Progenitor cell of endocrine pancreas (in vitro differentiated cells): ENCODE measurements around the gene UNCX. TPM values are rescaled to one million over a fixed set of nuclear protein-coding genes. Genes with fewer than 3 reads are reported as not detected.

ENCODE experiments used
- DNase-seq: peaks from one replicate; pipeline ENCODE4 v3.0.0; 2021; ENCODE audit warnings: low spot score; ENCODE audit not compliant: unreplicated experiment
- H3K27ac Mint-ChIP-seq: 2 replicates; pipeline ENCODE4 v1.8.0; 2021; ENCODE audit warnings: mild to moderate bottlenecking, moderate library complexity, mixed read lengths
- H3K27me3 Mint-ChIP-seq: 2 replicates; pipeline ENCODE4 v1.8.0; 2021; ENCODE audit warnings: mixed read lengths
- H3K36me3 Mint-ChIP-seq: 2 replicates; pipeline ENCODE4 v1.8.0; 2022; ENCODE audit warnings: mixed read lengths; ENCODE audit not compliant: insufficient read depth
- H3K4me1 Mint-ChIP-seq: 2 replicates; pipeline ENCODE4 v1.8.0; 2021; ENCODE audit warnings: low read depth, mixed read lengths
- H3K4me3 Mint-ChIP-seq: 2 replicates; pipeline ENCODE4 v1.8.0; 2021; ENCODE audit warnings: low read depth, mild to moderate bottlenecking, moderate library complexity, mixed read lengths
- H3K9me3 Mint-ChIP-seq: 2 replicates; pipeline ENCODE4 v1.8.0; 2021; ENCODE audit warnings: low read depth, mixed read lengths
- CTCF ChIP-seq: fragments of 200-600 bp; sonication (generic); IDR thresholded peaks from one replicate; pipeline ENCODE4 v1.5.0; 2021; ENCODE audit warnings: antibody characterized with exemption, mild to moderate bottlenecking; ENCODE audit not compliant: unreplicated experiment
- total RNA-seq: library from RNA; stranded (reverse); gene quantifications from 2 replicates; pipeline ENCODE4 v1.2.1, GENCODE V29; 2021

UNCX gene
- total RNA-seq, 1 donor from 2014 or later = not detected

- no peak for DNase-seq
- Mint-ChIP-seq H3K27me3 (peaks cover 76% of the 10 kb centered on the region), H3K4me1 (peaks cover 4% of the 10 kb centered on the region), H3K4me3 (no peak overlapping the region), H3K9me3 (no peaks in the 10 kb centered on the region), H3K36me3 (no peaks in the 10 kb centered on the region), H3K27ac (no peak overlapping the region)
- no peak for TF ChIP-seq CTCF
Observed at GRCh38 chr7:1242606-1243289, 10.1 kb downstream of the UNCX start.

- Mint-ChIP-seq H3K4me1 (peaks cover 8% of the 10 kb centered on the region), H3K27ac (no peak overlapping the region), H3K4me3 (no peak overlapping the region), H3K27me3 (peaks cover 77% of the 10 kb centered on the region), H3K9me3 (no peaks in the 10 kb centered on the region), H3K36me3 (no peaks in the 10 kb centered on the region)
- no peak for DNase-seq
- TF ChIP-seq CTCF = no peak
Observed at GRCh38 chr7:1243290-1243963, 10.8 kb downstream of the UNCX start.

GRCh38 chr7:1243964-1244416, 11.3 kb downstream of the UNCX start:
- H3K9me3 Mint-ChIP-seq = no peaks in the 10 kb centered on the region
- H3K36me3 Mint-ChIP-seq = no peaks in the 10 kb centered on the region
- H3K4me3 Mint-ChIP-seq = no peak overlapping the region
- H3K4me1 Mint-ChIP-seq = peaks cover 9% of the 10 kb centered on the region
- H3K27ac Mint-ChIP-seq = no peak overlapping the region
- no peak for TF ChIP-seq CTCF
- H3K27me3 Mint-ChIP-seq = peaks cover 77% of the 10 kb centered on the region
- no peak for DNase-seq

GRCh38 chr7:1244700-1245523, 12.2 kb downstream of the UNCX start:
- Mint-ChIP-seq H3K4me1 (peaks cover 9% of the 10 kb centered on the region), H3K4me3 (no peak overlapping the region), H3K9me3 (no peaks in the 10 kb centered on the region), H3K36me3 (no peaks in the 10 kb centered on the region), H3K27ac (no peak overlapping the region), H3K27me3 (peaks cover 70% of the 10 kb centered on the region)
- TF ChIP-seq CTCF = no peak
- DNase-seq = no peak

GRCh38 chr7:1245524-1246050, 12.9 kb downstream of the UNCX start:
- TF ChIP-seq CTCF = no peak
- Mint-ChIP-seq H3K4me1 (peaks cover 9% of the 10 kb centered on the region), H3K27me3 (peaks cover 70% of the 10 kb centered on the region), H3K36me3 (no peaks in the 10 kb centered on the region), H3K4me3 (no peak overlapping the region), H3K27ac (no peak overlapping the region), H3K9me3 (no peaks in the 10 kb centered on the region)
- no peak for DNase-seq
